Nucleus accumbens (tissue), 56 donors: ENCODE data around the gene TPGS2.
"Not testable (repeated sequence)": the region's sequence is repeated elsewhere in the genome, so short reads cannot be mapped to it uniquely, and the experiment has no call there.

ENCODE experiments used
- DNase-seq, 56 donors: peaks; one replicate each; lab custom pipeline; 2025; lab: John Stamatoyannopoulos, UW

TPGS2 gene

GRCh38 chr18:36777566-36777965 is 51.2 kb downstream of the TPGS2 start:
- no peak for DNase-seq

- DNase-seq: no peak
These were observed 52.2 kb downstream of the TPGS2 start for GRCh38 chr18:36776650-36777049.

- DNase-seq: no peak
These were observed 53.4 kb downstream of the TPGS2 start for GRCh38 chr18:36775396-36775795.

GRCh38 chr18:36772241-36772723 is 56.5 kb downstream of the TPGS2 start:
- DNase-seq: no peak

GRCh38 chr18:36771245-36771644 is 57.6 kb downstream of the TPGS2 start:
- no peak for DNase-seq

GRCh38 chr18:36770315-36770946 is 58.4 kb downstream of the TPGS2 start:
- no peak for DNase-seq

GRCh38 chr18:36769611-36770314 is 59.0 kb downstream of the TPGS2 start:
- peak in 1 of 56 donors; percentile 31 for DNase-seq

- no peak for DNase-seq
These were observed 59.6 kb downstream of the TPGS2 start for GRCh38 chr18:36769172-36769571.

- DNase-seq: no peak
These were observed 62.0 kb downstream of the TPGS2 start for GRCh38 chr18:36766836-36767235.

- not testable (repeated sequence) for DNase-seq
These were observed 65.8 kb downstream of the TPGS2 start for GRCh38 chr18:36762965-36763364.

GRCh38 chr18:36762074-36762473 is 66.7 kb downstream of the TPGS2 start:
- no peak for DNase-seq

GRCh38 chr18:36761186-36761698 is 67.6 kb downstream of the TPGS2 start:
- DNase-seq: no peak

GRCh38 chr18:36760598-36760997 is 68.2 kb downstream of the TPGS2 start:
- no peak for DNase-seq

- no peak for DNase-seq
These were observed 69.5 kb downstream of the TPGS2 start for GRCh38 chr18:36759167-36759776.

GRCh38 chr18:36758623-36759022 is 70.2 kb downstream of the TPGS2 start:
- no peak for DNase-seq

- DNase-seq: no peak
These were observed 70.8 kb downstream of the TPGS2 start for GRCh38 chr18:36757991-36758390.

GRCh38 chr18:36757081-36757480 is 71.7 kb downstream of the TPGS2 start:
- peak in 4 of 56 donors; percentile 3 to 40 (median 20) for DNase-seq

- DNase-seq: no peak
These were observed 72.6 kb downstream of the TPGS2 start for GRCh38 chr18:36756242-36756641.

- DNase-seq: no peak
These were observed 75.6 kb downstream of the TPGS2 start for GRCh38 chr18:36752929-36753865.

GRCh38 chr18:36745219-36745975 is 83.4 kb downstream of the TPGS2 start:
- no peak for DNase-seq
